Activated CD4-positive, alpha-beta T cell treated with anti-CD3 and anti-CD28 coated beads, Interleukin-2, Interleukin-6, amounts not matched to agents 100 ng/mL and 50 ng/mL, durations not matched to agents 16 hours and 8 hours (primary cell): ENCODE results near the gene ACTN4.
A peak's percentile ranks its signal among the peaks of the same experiment; 100 is the strongest.

Experiments
- DNase-seq: peaks from one replicate; pipeline ENCODE4 v3.0.0-alpha.2; 2020

ACTN4 gene

DNA sequence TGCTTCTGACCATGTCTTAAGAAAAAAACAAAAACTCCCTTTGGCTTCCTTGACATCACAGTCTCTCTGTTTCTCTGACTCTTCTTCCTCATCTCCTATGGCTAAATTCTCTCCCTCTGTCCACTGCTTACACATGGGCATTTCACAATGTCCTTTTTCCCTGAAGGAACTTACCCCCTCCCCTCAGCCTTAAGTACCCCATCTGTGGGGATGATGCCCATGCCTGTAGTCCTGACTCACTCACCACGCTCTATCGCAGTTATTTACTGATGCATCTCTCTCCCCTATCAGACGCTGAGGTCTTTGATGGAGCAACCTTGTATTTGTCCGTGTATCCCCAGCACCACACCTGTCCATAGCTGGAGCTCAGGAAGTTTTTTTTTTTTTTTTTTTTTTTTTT, 32.4 kb downstream of the ACTN4 start:
- no peak for DNase-seq

DNA sequence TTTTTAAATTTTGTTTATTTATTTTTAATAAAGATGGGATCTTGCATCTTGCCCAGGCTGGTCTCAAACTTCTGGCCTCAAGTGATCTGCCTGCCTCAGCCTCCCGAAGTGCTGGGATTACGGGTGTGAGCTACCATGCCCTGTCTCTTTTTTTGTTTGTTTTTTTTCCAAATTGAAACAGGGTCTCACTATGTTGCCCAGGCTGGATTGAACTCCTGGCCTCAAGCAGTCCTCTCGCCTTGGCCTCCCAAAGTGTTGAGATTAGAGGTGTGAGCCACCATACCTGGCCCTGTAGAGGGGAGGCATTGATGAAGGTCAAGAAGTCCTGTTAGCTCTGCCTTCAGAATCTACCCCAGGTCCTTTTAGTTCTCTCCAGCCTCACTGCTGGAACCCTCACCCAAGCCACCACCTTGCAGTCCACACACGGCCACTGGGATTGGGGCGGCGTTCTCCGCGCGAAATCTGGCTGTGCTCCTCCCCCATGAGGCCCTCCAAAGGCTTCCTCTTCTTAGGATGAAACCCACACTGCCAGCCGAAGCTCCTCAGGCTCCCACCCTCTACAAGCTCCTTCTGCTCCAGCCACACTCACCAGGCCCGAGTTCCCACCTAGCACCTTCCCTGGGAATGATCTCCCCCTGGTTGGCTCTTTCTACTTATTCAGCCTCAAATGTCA, 34.9 kb downstream of the ACTN4 start:
- no peak for DNase-seq

- DNase-seq: no peak
Observed at GRCh38 chr19:38682872-38683392, 35.5 kb downstream of the ACTN4 start.

GRCh38 chr19:38683393-38684077, 36.1 kb downstream of the ACTN4 start:
- DNase-seq: peak; percentile 76

DNA sequence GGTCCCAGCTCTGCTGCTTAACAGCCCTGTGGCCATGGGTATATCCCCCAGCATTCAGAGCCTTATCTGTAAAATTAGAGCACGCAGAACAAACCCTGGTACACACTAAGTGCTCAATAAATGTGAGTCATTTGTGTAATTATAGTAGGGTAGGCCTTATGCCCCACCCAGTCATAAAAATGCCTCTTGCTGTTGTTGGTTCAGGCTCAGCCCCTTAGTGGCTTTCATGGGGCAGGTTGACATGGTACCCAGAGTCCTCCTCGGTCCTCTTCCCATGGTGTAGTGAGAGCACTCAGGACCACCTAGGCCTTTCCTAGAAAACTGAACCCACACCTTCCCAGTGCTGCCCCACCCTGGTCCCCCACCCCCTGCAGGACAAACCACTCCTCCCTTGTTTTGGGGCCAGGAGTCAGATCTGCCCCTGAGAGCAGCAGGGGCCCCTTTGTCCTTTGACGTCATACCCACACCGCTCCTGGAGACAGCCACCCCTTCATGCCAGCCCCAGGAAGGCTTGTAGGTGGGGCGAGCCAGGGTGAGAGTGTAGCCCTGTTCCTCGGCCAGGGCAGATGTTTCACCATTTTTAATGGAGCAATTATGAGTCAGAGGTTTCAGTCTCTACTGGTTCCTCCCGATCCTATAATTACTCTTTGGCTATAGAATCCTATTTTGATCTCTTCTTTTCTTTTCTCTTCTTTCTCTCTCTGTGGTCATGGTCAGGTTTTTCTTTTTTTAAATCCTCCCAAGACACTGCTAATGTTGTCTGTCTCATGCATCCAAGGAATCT, 36.8 kb downstream of the ACTN4 start:
- peak; percentile 84 for DNase-seq

DNA sequence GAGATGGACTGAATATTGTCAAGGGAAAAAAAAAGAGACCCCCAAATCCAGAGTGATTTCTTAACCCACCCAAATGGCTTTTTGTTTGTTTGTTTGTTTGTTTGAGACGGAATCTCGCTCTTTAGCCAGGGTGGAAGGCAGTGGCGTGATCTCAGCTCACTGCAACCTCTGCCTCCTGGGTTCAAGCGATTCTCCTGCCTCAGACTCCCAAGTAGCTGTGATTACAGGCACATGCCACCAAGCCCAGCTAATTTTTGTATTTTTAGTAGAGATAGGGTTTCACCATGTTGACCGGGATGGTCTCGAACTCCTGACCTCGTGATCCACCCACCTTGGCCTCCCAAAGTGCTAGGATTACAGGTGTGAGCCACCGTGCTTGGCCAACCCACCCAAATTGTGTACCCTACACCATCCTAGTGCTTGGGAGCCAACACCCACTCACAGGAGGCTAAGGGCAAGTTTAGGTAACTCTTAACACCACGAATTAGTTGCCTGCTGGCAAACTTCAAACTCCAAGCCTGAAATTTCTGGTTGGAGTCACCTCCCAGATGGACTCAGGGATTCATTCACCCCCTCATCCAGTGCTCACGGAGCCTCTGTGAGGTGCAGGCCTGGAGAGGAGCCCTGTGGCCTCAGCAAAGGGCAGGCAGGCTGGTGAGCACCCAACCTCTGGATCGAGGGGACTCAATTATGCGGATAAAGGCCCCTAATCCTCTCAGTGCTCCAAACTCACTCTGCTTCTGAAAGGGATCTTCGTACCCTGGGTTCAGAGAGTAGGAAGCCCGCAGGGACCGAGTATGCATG, 37.6 kb downstream of the ACTN4 start:
- DNase-seq: no peak

- peak; percentile 34 for DNase-seq
Observed at GRCh38 chr19:38685666-38686529, 38.4 kb downstream of the ACTN4 start.

DNA sequence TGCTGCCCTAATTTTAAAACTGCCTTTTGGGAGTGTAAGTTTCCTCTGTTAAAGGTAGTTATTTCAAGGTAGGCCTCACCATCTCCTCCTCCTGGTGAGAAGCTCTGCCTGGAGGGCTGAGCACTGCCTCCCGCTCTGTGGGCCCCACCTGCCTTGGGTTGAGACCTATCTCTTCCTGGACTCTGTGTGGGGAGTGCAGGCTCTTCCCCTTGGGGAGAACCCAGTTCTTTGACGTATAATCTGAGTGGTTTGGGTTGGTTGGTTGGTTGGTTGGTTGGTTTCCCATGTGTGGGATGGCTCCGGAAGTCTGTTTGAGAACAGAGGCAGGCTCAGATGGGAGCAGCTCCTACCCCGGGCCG, 39.1 kb downstream of the ACTN4 start:
- peak; percentile 65 for DNase-seq

DNA sequence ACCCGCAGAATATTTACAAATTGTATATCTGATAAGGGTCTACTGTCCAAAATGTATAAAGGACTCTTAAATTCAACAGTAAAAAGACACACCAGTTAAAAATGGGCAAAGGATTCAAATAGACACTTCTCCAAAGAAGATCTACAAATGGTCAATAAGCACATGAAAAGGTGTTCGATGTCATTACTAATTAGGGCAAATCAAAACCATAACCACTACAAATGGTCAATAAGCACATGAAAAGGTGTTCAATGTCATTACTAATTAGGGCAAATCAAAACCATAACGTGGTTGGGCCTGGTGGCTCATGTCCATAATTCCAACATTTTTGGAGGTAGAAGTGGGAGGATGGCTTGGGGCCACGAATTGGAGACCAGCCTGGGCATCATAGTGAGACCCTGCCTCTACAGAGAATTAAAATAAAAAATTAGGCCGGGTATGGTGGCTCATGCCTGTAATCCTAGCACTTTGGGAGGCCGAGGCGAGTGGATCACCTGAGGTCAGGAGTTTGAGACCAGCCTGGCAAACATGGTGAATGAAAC, 40.5 kb downstream of the ACTN4 start:
- no peak for DNase-seq

- no peak for DNase-seq
Observed at GRCh38 chr19:38690146-38690545, 42.7 kb downstream of the ACTN4 start.

- no peak for DNase-seq
Observed at GRCh38 chr19:38690832-38691231, 43.4 kb downstream of the ACTN4 start.

DNA sequence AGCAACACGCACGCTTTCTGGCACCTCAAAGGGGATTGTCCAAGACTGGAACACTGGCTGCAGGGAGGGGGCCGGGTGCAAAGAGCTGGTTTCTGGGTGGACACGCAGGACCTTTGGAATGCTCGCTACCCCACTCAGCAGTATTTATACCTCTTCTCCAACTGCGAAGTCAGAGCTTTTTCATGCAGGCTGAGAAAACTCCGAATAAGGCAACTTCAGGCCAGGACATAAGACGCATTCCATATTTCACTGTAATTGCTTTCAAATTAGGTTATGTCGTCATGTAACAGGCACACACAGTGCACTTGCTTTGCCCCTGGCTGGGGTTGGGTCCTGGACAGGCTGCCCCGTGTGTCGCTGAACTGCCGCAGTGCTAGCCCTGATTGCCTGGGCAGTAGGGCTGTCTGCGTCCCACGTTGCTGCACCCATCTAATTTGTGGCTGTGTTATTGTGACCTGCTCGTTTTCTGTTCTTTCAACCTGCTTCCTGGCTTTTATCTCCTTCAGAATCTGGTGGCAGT, 44.5 kb downstream of the ACTN4 start:
- DNase-seq: no peak

- no peak for DNase-seq
Observed at GRCh38 chr19:38692458-38693379, 45.3 kb downstream of the ACTN4 start.

DNA sequence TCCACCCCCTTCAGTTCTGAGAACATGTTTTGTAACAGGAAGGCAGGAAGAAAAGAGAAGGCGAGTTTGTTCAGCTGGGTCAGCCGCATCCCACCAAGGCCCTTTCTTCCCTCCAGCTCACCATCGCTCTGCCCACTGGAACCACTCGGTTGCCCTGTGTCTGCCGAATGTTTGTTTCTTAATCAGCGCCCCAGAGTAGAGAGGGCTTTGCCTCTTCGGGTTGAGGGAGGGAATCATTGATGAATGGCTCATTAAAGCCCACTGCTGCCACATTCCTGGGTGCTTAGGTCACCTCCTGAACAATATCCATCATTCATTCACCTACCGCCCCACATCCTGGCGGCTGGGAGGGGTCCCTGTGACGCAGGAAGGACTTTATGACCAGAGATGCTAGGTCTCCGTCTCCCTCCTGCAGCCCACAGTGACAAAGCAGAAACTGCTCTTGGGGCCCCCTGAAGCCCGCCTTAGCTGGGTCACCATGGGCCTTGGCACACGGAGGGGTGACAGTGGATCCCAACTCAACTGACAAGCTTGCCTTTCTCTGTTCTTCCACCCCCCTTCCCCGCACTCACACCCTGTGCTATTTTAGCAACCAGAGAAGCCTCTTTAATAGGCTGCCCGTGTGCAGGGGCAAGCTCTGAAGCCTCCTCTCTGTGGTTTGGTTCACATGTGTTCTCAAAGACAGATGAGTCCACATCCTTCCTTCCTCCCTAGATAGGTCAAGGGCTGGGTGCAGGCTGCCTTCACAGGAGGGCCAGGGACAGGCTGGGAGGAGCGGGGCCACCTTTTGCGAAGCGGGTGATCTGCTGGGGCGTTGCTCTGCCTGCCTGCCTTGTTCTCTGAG, 46.2 kb downstream of the ACTN4 start:
- DNase-seq: peak; percentile 76

- no peak for DNase-seq
Observed at GRCh38 chr19:38695317-38695683, 47.9 kb downstream of the ACTN4 start.

- no peak for DNase-seq
Observed at GRCh38 chr19:38695832-38696728, 48.6 kb downstream of the ACTN4 start.

- no peak for DNase-seq
Observed at GRCh38 chr19:38696729-38697055, 49.2 kb downstream of the ACTN4 start.

DNA sequence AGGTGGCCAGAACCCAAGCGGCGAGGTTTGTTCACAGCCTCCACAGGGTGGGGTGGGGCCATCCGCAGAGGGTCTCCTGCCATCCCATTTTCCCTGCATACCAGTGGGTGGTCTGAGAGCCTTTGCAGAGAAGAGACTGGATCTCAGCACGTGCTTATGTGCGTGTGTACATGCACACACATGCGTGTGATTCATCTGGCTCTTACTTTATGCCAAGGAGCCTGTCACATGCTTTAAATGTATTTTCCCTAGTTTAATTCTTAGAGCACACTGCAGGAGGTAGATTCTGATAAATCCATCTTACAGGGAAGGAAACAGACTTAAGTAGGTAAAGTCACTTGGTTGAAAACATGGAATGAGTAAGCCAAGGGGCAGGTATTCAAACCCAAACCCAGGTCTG, 49.7 kb downstream of the ACTN4 start:
- no peak for DNase-seq
